Measurements from ENCODE around the gene EIF4E3.

DNA sequence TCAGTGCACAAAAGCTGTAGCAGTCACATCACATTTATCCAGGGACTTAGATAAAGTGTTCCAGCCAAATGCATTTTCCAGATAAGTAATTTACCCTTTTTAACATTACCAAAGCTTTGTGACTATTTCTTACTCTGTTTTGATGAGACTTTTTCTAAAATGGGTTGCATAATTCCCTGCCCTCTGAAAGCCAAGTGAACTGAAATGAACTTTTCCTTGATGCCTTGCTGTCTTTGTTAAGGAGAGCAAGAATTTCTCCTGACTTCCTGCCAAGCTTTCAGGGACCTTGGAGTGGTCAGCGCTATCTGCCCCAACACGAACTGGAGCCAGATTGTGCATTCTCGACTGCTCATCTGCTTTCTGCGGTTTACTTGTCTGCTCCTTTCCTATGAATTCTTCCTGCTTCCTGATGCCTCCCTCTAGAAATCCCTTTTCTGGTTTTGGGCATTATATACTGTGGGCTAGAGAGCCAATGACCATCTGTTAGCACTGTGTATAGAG lies 34.8 kb downstream of the EIF4E3 start:
- no peak for TF ChIP-seq EZH2 (IDR thresholded peaks at IDR 0.05; ENCODE audit: low read length, unreplicated experiment)
- TF ChIP-seq, protein P1, sequence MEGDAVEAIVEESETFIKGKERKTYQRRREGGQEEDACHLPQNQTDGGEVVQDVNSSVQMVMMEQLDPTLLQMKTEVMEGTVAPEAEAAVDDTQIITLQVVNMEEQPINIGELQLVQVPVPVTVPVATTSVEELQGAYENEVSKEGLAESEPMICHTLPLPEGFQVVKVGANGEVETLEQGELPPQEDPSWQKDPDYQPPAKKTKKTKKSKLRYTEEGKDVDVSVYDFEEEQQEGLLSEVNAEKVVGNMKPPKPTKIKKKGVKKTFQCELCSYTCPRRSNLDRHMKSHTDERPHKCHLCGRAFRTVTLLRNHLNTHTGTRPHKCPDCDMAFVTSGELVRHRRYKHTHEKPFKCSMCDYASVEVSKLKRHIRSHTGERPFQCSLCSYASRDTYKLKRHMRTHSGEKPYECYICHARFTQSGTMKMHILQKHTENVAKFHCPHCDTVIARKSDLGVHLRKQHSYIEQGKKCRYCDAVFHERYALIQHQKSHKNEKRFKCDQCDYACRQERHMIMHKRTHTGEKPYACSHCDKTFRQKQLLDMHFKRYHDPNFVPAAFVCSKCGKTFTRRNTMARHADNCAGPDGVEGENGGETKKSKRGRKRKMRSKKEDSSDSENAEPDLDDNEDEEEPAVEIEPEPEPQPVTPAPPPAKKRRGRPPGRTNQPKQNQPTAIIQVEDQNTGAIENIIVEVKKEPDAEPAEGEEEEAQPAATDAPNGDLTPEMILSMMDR (conservative IDR thresholded peaks at IDR 0.05; ENCODE audit: low read depth, low read length): no peak
